Breast epithelium (tissue), 3 donors: Measurements from ENCODE around the gene NAALADL2.

Experiments
- CTCF ChIP-seq, 3 donors: fragments of 450-650 bp; IDR thresholded peaks; one replicate each; pipeline ENCODE4 v1.5.1; 2016 to 2017; ENCODE audit warnings: antibody characterized with exemption in 3 of 3, mild to moderate bottlenecking in 3 of 3, moderate library complexity in 3 of 3
- POLR2A ChIP-seq: fragments of 450-650 bp; IDR thresholded peaks from one replicate; pipeline ENCODE4 v1.6.1; 2016; ENCODE audit warnings: antibody characterized with exemption, mild to moderate bottlenecking, moderate library complexity

DNA sequence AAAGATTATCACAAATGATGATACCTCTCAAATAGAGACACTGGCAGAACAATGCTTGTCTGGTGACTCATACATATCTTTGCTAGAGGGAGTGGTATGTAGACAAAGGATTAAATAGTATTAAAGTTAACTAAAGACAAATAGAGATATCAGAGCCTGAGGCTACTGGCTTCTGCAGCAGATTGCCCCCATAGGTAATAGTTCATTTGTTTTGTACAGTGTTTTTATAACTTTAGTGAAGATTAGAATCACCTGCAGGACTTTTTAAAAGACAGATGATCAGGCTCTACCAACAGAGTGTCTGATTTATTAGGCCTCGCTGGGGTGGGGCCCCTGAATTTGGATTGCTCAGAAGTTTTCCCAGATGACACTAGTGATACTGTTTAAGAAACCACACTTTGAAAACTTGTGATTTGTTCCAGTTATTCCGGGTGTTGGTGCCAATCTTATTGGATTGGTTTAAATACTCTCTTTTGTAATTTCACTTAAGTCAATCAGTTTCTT is 96.4 kb downstream of the NAALADL2 start:
- TF ChIP-seq CTCF (IDR thresholded peaks at IDR 0.05) (no peak), POLR2A (no peak)
